Activated CD8-positive, alpha-beta T cell treated with anti-CD3 and anti-CD28 coated beads, Interleukin-2, amount 10 ng/mL, durations not matched to agents 7 days and 5 days (primary cell): ENCODE data around the gene SULT1A1. TPM values are rescaled to one million over a fixed set of nuclear protein-coding genes. Genes with fewer than 3 reads are reported as not detected.
"Not testable (repeated sequence)": the region's sequence is repeated elsewhere in the genome, so short reads cannot be mapped to it uniquely, and the experiment has no call there.

Experiments used
- ATAC-seq: fragments of 150-1000 bp; cut with Tn5 transposase; one replicate; pipeline ENCODE4 v1.10.0; 2021; ENCODE audit warnings: moderate library complexity
- CTCF ChIA-PET: fragments of 350-600 bp; sonication (Branson Sonifier 250); formaldehyde crosslinking; loops from one replicate; lab custom pipeline; 2021; ENCODE audit warnings: antibody characterized with exemption; lab: Charles Lee
- POLR2A ChIA-PET: fragments of 350-600 bp; sonication (Branson Sonifier 250); formaldehyde crosslinking; loops from one replicate; lab custom pipeline; 2021; ENCODE audit warnings: antibody characterized with exemption; lab: Charles Lee
- DNase-seq: peaks from one replicate; pipeline ENCODE4 v3.0.0-alpha.2; 2020
- H3K27ac Mint-ChIP-seq: one replicate; pipeline ENCODE4 v1.8.0; 2021; ENCODE audit warnings: mild to moderate bottlenecking, mixed read lengths
- H3K27me3 Mint-ChIP-seq: one replicate; pipeline ENCODE4 v1.8.0; 2021; ENCODE audit warnings: low read depth, mixed read lengths
- H3K36me3 Mint-ChIP-seq: one replicate; pipeline ENCODE4 v1.8.0; 2021; ENCODE audit warnings: low read depth, mixed read lengths
- H3K4me1 Mint-ChIP-seq: one replicate; pipeline ENCODE4 v1.8.0; 2021; ENCODE audit warnings: low read depth, mixed read lengths
- H3K4me3 Mint-ChIP-seq: one replicate; pipeline ENCODE4 v1.8.0; 2021; ENCODE audit warnings: mild to moderate bottlenecking, mixed read lengths
- H3K9me3 Mint-ChIP-seq: one replicate; pipeline ENCODE4 v1.8.0; 2022; ENCODE audit warnings: mixed read lengths; ENCODE audit not compliant: insufficient read depth
- total RNA-seq, 2 experiments: library from RNA; stranded (reverse); gene quantifications; one replicate each; pipeline ENCODE4 v1.2.3, GENCODE V29; 2021

SULT1A1 gene
- total RNA-seq, result 10 to 100 TPM; 11.8 to 13.0 TPM

- Mint-ChIP-seq H3K4me1 (peaks cover 17% of the 10 kb centered on the region), H3K27ac (peak within 1 kb of the TSS; percentile 55), H3K4me3 (no peak within 1 kb of the TSS), H3K36me3 (peaks cover 1% of the 10 kb centered on the region), H3K27me3 (no peaks in the 10 kb centered on the region), H3K9me3 (no peaks in the 10 kb centered on the region)
- ATAC-seq (no peak), DNase-seq (no peak)
- POLR2A ChIA-PET, result no interaction called here
- CTCF ChIA-PET, result no interaction called here
Observed at GRCh38 chr16:28609631-28610594, at the start of gene SULT1A1. Gene SULT1A1, minus strand, starts transcription at chr16:28610044. Its CDS starts 1,189 bp downstream, at chr16:28608855.

- ATAC-seq, H3K36me3 Mint-ChIP-seq, H3K9me3 Mint-ChIP-seq, H3K4me3 Mint-ChIP-seq, H3K27me3 Mint-ChIP-seq, H3K27ac Mint-ChIP-seq, POLR2A ChIA-PET, DNase-seq, CTCF ChIA-PET, H3K4me1 Mint-ChIP-seq: not testable (repeated sequence)
Observed at GRCh38 chr16:28639959-28640358, 30.1 kb upstream of the SULT1A1 start.

GRCh38 chr16:28638359-28638758, 28.5 kb upstream of the SULT1A1 start:
- DNase-seq, ATAC-seq, POLR2A ChIA-PET, H3K27me3 Mint-ChIP-seq, H3K9me3 Mint-ChIP-seq, H3K4me1 Mint-ChIP-seq, CTCF ChIA-PET, H3K36me3 Mint-ChIP-seq, H3K4me3 Mint-ChIP-seq, H3K27ac Mint-ChIP-seq: not testable (repeated sequence)

GRCh38 chr16:28637765-28638164, 27.9 kb upstream of the SULT1A1 start, which contains the start of gene NPIPB8:
Gene NPIPB8, plus strand, starts transcription at chr16:28638065. Its CDS starts 296 bp downstream, at chr16:28638361.
- H3K36me3 Mint-ChIP-seq, CTCF ChIA-PET, H3K27me3 Mint-ChIP-seq, H3K9me3 Mint-ChIP-seq, H3K4me3 Mint-ChIP-seq, ATAC-seq, POLR2A ChIA-PET, DNase-seq, H3K27ac Mint-ChIP-seq, H3K4me1 Mint-ChIP-seq: not testable (repeated sequence)

GRCh38 chr16:28636093-28636823, 26.4 kb upstream of the SULT1A1 start:
- H3K4me1 Mint-ChIP-seq, POLR2A ChIA-PET, H3K36me3 Mint-ChIP-seq, CTCF ChIA-PET, ATAC-seq, H3K27ac Mint-ChIP-seq, DNase-seq, H3K27me3 Mint-ChIP-seq, H3K9me3 Mint-ChIP-seq, H3K4me3 Mint-ChIP-seq: not testable (repeated sequence)

- CTCF ChIA-PET, H3K27ac Mint-ChIP-seq, H3K9me3 Mint-ChIP-seq, POLR2A ChIA-PET, H3K36me3 Mint-ChIP-seq, ATAC-seq, H3K4me1 Mint-ChIP-seq, DNase-seq, H3K27me3 Mint-ChIP-seq, H3K4me3 Mint-ChIP-seq: not testable (repeated sequence)
Observed at GRCh38 chr16:28630905-28631304, 21.1 kb upstream of the SULT1A1 start.

- POLR2A ChIA-PET, result interaction anchor here (0.5 to 1.2 kb wide), 2 partner anchors 69 to 247 kb away, joined by 3 to 4 read pairs; partner anchors contain the start of gene SGF29
- Mint-ChIP-seq H3K36me3 (peaks cover 8% of the 10 kb centered on the region), H3K9me3 (no peaks in the 10 kb centered on the region), H3K27ac (peak overlapping the region; percentile 81), H3K4me1 (peaks cover 20% of the 10 kb centered on the region), H3K27me3 (peaks cover 7% of the 10 kb centered on the region), H3K4me3 (peak overlapping the region; percentile 85)
- DNase-seq, result peak; percentile 77
- ATAC-seq, result peak; percentile 99
- CTCF ChIA-PET, result interaction anchor here (1.1 kb wide), 1 partner anchor 88 kb away, joined by 3 read pairs; no protein-coding TSS in a partner anchor
Observed at GRCh38 chr16:28623172-28623711, 13.4 kb upstream of the SULT1A1 start.

- peaks cover 20% of the 10 kb centered on the region for H3K4me1 Mint-ChIP-seq
- not testable (repeated sequence) for ATAC-seq, H3K9me3 Mint-ChIP-seq, H3K27me3 Mint-ChIP-seq, DNase-seq
- H3K36me3 Mint-ChIP-seq, result peaks cover 12% of the 10 kb centered on the region
- POLR2A ChIA-PET, result interaction anchor here (1.2 to 1.5 kb wide), 2 partner anchors 69 to 131 kb away, joined by 3 read pairs; partner anchors contain the start of genes CLN3 and SGF29
- H3K27ac Mint-ChIP-seq, result peak overlapping the region; percentile 81
- peak overlapping the region; percentile 85 for H3K4me3 Mint-ChIP-seq
- CTCF ChIA-PET, result interaction anchor here (1.1 kb wide), 1 partner anchor 88 kb away, joined by 3 read pairs; no protein-coding TSS in a partner anchor
Observed at GRCh38 chr16:28622532-28623171, 12.8 kb upstream of the SULT1A1 start.

GRCh38 chr16:28621481-28622155, 11.8 kb upstream of the SULT1A1 start:
- DNase-seq (no peak), ATAC-seq (no peak)
- POLR2A ChIA-PET, result interaction anchor here (1.5 kb wide), 1 partner anchor 130 kb away, joined by 3 read pairs; the partner anchor contains the start of gene CLN3
- H3K27ac Mint-ChIP-seq, result peak overlapping the region; percentile 14
- peaks cover 6% of the 10 kb centered on the region for H3K27me3 Mint-ChIP-seq
- H3K36me3 Mint-ChIP-seq, result peaks cover 12% of the 10 kb centered on the region
- no peaks in the 10 kb centered on the region for H3K9me3 Mint-ChIP-seq
- CTCF ChIA-PET, result no interaction called here
- H3K4me3 Mint-ChIP-seq, result peak overlapping the region; percentile 85
- peaks cover 20% of the 10 kb centered on the region for H3K4me1 Mint-ChIP-seq

- ATAC-seq, DNase-seq, H3K27me3 Mint-ChIP-seq, H3K27ac Mint-ChIP-seq, H3K4me3 Mint-ChIP-seq, POLR2A ChIA-PET, CTCF ChIA-PET, H3K9me3 Mint-ChIP-seq: not testable (repeated sequence)
- Mint-ChIP-seq H3K36me3 (peaks cover 12% of the 10 kb centered on the region), H3K4me1 (peaks cover 20% of the 10 kb centered on the region)
Observed at GRCh38 chr16:28620316-28620715, 10.5 kb upstream of the SULT1A1 start.
